ENCODE results near the gene MYOZ2. TPM values are rescaled to one million over a fixed set of nuclear protein-coding genes. Genes with fewer than 3 reads are reported as not detected.

Gene MYOZ2
- total and polyA plus RNA-seq, 2 of the 13 experiments (the other 11 are each of a cell fraction or from before 2014, with no cell fraction given): 0.03 TPM; not detected in 1

DNA sequence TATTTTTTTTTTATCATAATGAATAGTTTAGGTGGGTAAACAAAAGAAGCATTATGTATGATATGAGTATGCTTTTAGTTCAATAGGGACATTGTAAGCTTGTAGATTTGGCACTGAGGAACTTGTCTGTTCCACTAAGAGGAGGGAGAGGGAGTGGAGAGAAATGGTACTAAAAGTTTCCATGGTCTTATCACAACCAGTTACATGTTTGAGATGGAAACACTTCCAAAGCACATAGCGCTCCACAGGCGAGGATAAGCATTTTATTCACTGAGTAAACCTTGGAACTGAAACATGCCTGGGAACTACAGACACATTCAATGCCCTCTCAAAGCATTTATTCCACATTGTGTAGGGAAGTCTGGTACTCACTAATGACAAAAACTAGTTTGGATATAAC is 15.5 kb downstream of the MYOZ2 start:
- Histone ChIP-seq H3K79me2 (ENCODE audit: insufficient read depth, low read length) (no peaks in the 10 kb centered on the region), H3K4me1 (ENCODE audit: insufficient read depth, low read length) (no peaks in the 10 kb centered on the region), H3K9ac (ENCODE audit: insufficient read depth, low read depth, low read length) (no peak overlapping the region), H3K4me3 (replicated peaks in 1 of 3; ENCODE audit: insufficient read depth in 1 of 3, low read depth in 2 of 3, low read length in 3 of 3) (no peak overlapping the region), H3K36me3 (replicated peaks in 1 of 2; ENCODE audit: control insufficient read depth in 1 of 2, insufficient read depth in 2 of 2, low read length in 2 of 2) (no peaks in the 10 kb centered on the region), H3K27me3 (ENCODE audit: control insufficient read depth in 1 of 2, insufficient read depth in 2 of 2, low read length in 2 of 2) (no peaks in the 10 kb centered on the region), H4K20me1 (ENCODE audit: insufficient read depth, low read length) (no peaks in the 10 kb centered on the region), H3K27ac (ENCODE audit: extremely low read length, insufficient read depth, low read length) (no peak overlapping the region), H3K4me2 (ENCODE audit: low read depth, low read length) (no peak overlapping the region), H3K9me3 (ENCODE audit: low read length) (no peaks in the 10 kb centered on the region), H2AFZ (ENCODE audit: low read length) (no peak overlapping the region)
- in situ Hi-C loops (cut with HindIII; ENCODE audit: extremely low pct_ligation_motif_present, low pct_unique_long_range_greater_than_20kb): no loop called here
- DNase-seq (ENCODE audit: low spot score): no peak
- FAIRE-seq: no peak
- no peak for ATAC-seq
- 23% methylated on average over 2 of the region's 2 CpGs for WGBS (ENCODE audit: low lambda C conversion rate)
- intact Hi-C loops (cut with micrococcal nuclease; ENCODE audit: unreplicated experiment): no loop called here
- ChIA-PET CTCF (ENCODE audit: low intra/inter-chr PET ratio, low total read pairs) (no interaction called here), POLR2A (no interaction called here)
- no TSS peak for BruUV-seq (replicated peaks)
- TF ChIP-seq ZNF737 (CRISPR knock-in tag; IDR thresholded peaks at IDR 0.05; ENCODE audit: borderline replicate concordance) (no peak), GABPA (IDR thresholded peaks at IDR 0.05; ENCODE audit: low read depth, low read length) (no peak), GABPA (CRISPR knock-in tag; IDR thresholded peaks at IDR 0.05; ENCODE audit: low read depth) (no peak), SMYD3 (CRISPR knock-in tag; IDR thresholded peaks at IDR 0.05) (no peak), FOSL2 (CRISPR knock-in tag; IDR thresholded peaks at IDR 0.05) (no peak), ZNF317 (CRISPR knock-in tag; IDR thresholded peaks at IDR 0.05) (no peak), SYNCRIP (IDR thresholded peaks at IDR 0.05; ENCODE audit: insufficient read depth, low read depth, low read length) (no peak), CCDC6 (CRISPR knock-in tag; IDR thresholded peaks at IDR 0.05) (no peak), ZSCAN31 (CRISPR knock-in tag; IDR thresholded peaks at IDR 0.05; ENCODE audit: low read depth) (no peak), MYC (CRISPR knock-in tag; IDR thresholded peaks at IDR 0.05; ENCODE audit: borderline replicate concordance) (no peak), ZNF660 (CRISPR knock-in tag; IDR thresholded peaks at IDR 0.05; ENCODE audit: borderline replicate concordance, low read depth) (no peak), SMARCE1 (IDR thresholded peaks at IDR 0.05; ENCODE audit: borderline replicate concordance) (no peak), RBM39 (IDR thresholded peaks at IDR 0.05; ENCODE audit: low read depth, low read length, poor library complexity, severe bottlenecking) (no peak), FOXK1 (CRISPR knock-in tag; IDR thresholded peaks at IDR 0.05; ENCODE audit: borderline replicate concordance, low read depth) (no peak)
- TF ChIP-seq, protein P1, sequence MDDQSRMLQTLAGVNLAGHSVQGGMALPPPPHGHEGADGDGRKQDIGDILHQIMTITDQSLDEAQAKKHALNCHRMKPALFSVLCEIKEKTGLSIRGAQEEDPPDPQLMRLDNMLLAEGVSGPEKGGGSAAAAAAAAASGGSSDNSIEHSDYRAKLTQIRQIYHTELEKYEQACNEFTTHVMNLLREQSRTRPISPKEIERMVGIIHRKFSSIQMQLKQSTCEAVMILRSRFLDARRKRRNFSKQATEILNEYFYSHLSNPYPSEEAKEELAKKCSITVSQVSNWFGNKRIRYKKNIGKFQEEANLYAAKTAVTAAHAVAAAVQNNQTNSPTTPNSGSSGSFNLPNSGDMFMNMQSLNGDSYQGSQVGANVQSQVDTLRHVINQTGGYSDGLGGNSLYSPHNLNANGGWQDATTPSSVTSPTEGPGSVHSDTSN (CRISPR knock-in tag; IDR thresholded peaks at IDR 0.05; ENCODE audit: borderline replicate concordance): no peak
- TF ChIP-seq, protein P2, sequence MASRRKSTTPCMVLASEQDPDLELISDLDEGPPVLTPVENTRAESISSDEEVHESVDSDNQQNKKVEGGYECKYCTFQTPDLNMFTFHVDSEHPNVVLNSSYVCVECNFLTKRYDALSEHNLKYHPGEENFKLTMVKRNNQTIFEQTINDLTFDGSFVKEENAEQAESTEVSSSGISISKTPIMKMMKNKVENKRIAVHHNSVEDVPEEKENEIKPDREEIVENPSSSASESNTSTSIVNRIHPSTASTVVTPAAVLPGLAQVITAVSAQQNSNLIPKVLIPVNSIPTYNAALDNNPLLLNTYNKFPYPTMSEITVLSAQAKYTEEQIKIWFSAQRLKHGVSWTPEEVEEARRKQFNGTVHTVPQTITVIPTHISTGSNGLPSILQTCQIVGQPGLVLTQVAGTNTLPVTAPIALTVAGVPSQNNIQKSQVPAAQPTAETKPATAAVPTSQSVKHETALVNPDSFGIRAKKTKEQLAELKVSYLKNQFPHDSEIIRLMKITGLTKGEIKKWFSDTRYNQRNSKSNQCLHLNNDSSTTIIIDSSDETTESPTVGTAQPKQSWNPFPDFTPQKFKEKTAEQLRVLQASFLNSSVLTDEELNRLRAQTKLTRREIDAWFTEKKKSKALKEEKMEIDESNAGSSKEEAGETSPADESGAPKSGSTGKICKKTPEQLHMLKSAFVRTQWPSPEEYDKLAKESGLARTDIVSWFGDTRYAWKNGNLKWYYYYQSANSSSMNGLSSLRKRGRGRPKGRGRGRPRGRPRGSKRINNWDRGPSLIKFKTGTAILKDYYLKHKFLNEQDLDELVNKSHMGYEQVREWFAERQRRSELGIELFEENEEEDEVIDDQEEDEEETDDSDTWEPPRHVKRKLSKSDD (CRISPR knock-in tag; IDR thresholded peaks at IDR 0.05; ENCODE audit: low read depth): no peak
- TF ChIP-seq, protein P3, sequence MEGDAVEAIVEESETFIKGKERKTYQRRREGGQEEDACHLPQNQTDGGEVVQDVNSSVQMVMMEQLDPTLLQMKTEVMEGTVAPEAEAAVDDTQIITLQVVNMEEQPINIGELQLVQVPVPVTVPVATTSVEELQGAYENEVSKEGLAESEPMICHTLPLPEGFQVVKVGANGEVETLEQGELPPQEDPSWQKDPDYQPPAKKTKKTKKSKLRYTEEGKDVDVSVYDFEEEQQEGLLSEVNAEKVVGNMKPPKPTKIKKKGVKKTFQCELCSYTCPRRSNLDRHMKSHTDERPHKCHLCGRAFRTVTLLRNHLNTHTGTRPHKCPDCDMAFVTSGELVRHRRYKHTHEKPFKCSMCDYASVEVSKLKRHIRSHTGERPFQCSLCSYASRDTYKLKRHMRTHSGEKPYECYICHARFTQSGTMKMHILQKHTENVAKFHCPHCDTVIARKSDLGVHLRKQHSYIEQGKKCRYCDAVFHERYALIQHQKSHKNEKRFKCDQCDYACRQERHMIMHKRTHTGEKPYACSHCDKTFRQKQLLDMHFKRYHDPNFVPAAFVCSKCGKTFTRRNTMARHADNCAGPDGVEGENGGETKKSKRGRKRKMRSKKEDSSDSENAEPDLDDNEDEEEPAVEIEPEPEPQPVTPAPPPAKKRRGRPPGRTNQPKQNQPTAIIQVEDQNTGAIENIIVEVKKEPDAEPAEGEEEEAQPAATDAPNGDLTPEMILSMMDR (CRISPR knock-in tag; IDR thresholded peaks at IDR 0.05): no peak
- TF ChIP-seq, protein P4, sequence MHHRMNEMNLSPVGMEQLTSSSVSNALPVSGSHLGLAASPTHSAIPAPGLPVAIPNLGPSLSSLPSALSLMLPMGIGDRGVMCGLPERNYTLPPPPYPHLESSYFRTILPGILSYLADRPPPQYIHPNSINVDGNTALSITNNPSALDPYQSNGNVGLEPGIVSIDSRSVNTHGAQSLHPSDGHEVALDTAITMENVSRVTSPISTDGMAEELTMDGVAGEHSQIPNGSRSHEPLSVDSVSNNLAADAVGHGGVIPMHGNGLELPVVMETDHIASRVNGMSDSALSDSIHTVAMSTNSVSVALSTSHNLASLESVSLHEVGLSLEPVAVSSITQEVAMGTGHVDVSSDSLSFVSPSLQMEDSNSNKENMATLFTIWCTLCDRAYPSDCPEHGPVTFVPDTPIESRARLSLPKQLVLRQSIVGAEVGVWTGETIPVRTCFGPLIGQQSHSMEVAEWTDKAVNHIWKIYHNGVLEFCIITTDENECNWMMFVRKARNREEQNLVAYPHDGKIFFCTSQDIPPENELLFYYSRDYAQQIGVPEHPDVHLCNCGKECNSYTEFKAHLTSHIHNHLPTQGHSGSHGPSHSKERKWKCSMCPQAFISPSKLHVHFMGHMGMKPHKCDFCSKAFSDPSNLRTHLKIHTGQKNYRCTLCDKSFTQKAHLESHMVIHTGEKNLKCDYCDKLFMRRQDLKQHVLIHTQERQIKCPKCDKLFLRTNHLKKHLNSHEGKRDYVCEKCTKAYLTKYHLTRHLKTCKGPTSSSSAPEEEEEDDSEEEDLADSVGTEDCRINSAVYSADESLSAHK (CRISPR knock-in tag; IDR thresholded peaks at IDR 0.05; ENCODE audit: borderline replicate concordance): no peak

All from HepG2 (cell line).